Stimulated activated CD8-positive, alpha-beta memory T cell treated with anti-CD3 and anti-CD28 coated beads, Interleukin-15, amount 100 ng/mL, for 48 hours (primary cell): ENCODE data around the gene DLK1.

Experiments used
- DNase-seq, 2 donors: peaks; one replicate each; pipeline ENCODE4 v3.0.0-alpha.2; 2020; ENCODE audit warnings: low read depth in 2 of 2

The DLK1 gene

GRCh38 chr14:100726550-100727085 lies at the start of gene DLK1:
Gene DLK1, plus strand, starts transcription at chr14:100726892. Its CDS starts 177 bp downstream, at chr14:100727069.
- DNase-seq: no peak

- no peak for DNase-seq
Observed at GRCh38 chr14:100677152-100677551, 49.5 kb upstream of the DLK1 start.

- no peak for DNase-seq
Observed at GRCh38 chr14:100677554-100678468, 48.9 kb upstream of the DLK1 start.

GRCh38 chr14:100678469-100678828 lies 48.2 kb upstream of the DLK1 start:
- DNase-seq: no peak

GRCh38 chr14:100679153-100679552 lies 47.5 kb upstream of the DLK1 start:
- no peak for DNase-seq

- DNase-seq: no peak
Observed at GRCh38 chr14:100679707-100680438, 46.8 kb upstream of the DLK1 start.

GRCh38 chr14:100680439-100681051 lies 46.1 kb upstream of the DLK1 start:
- no peak for DNase-seq

- DNase-seq: no peak
Observed at GRCh38 chr14:100681111-100681510, 45.6 kb upstream of the DLK1 start.

GRCh38 chr14:100682749-100683148 lies 43.9 kb upstream of the DLK1 start:
- no peak for DNase-seq

- no peak for DNase-seq
Observed at GRCh38 chr14:100683578-100683977, 43.1 kb upstream of the DLK1 start.

GRCh38 chr14:100684154-100684553 lies 42.5 kb upstream of the DLK1 start:
- DNase-seq: no peak

- DNase-seq: no peak
Observed at GRCh38 chr14:100684961-100685360, 41.7 kb upstream of the DLK1 start.

- DNase-seq: no peak
Observed at GRCh38 chr14:100686858-100687257, 39.8 kb upstream of the DLK1 start.

- DNase-seq: no peak
Observed at GRCh38 chr14:100687386-100687785, 39.3 kb upstream of the DLK1 start.

- DNase-seq: no peak
Observed at GRCh38 chr14:100688051-100688450, 38.6 kb upstream of the DLK1 start.

GRCh38 chr14:100688598-100689461 lies 37.9 kb upstream of the DLK1 start:
- DNase-seq: no peak

- no peak for DNase-seq
Observed at GRCh38 chr14:100690672-100691071, 36.0 kb upstream of the DLK1 start.

GRCh38 chr14:100691395-100692056 lies 35.2 kb upstream of the DLK1 start:
- DNase-seq: no peak

- no peak for DNase-seq
Observed at GRCh38 chr14:100692256-100692655, 34.4 kb upstream of the DLK1 start.

GRCh38 chr14:100692859-100693558 lies 33.7 kb upstream of the DLK1 start:
- no peak for DNase-seq
